HPDE6-E6E7 (cell line): ENCODE data around the gene CCDC12.

ENCODE experiments used
- DNase-seq: peaks from one replicate; pipeline ENCODE4 v3.0.0; 2011; ENCODE audit warnings: missing footprints; ENCODE audit errors: extremely low spot score

CCDC12 gene

DNA sequence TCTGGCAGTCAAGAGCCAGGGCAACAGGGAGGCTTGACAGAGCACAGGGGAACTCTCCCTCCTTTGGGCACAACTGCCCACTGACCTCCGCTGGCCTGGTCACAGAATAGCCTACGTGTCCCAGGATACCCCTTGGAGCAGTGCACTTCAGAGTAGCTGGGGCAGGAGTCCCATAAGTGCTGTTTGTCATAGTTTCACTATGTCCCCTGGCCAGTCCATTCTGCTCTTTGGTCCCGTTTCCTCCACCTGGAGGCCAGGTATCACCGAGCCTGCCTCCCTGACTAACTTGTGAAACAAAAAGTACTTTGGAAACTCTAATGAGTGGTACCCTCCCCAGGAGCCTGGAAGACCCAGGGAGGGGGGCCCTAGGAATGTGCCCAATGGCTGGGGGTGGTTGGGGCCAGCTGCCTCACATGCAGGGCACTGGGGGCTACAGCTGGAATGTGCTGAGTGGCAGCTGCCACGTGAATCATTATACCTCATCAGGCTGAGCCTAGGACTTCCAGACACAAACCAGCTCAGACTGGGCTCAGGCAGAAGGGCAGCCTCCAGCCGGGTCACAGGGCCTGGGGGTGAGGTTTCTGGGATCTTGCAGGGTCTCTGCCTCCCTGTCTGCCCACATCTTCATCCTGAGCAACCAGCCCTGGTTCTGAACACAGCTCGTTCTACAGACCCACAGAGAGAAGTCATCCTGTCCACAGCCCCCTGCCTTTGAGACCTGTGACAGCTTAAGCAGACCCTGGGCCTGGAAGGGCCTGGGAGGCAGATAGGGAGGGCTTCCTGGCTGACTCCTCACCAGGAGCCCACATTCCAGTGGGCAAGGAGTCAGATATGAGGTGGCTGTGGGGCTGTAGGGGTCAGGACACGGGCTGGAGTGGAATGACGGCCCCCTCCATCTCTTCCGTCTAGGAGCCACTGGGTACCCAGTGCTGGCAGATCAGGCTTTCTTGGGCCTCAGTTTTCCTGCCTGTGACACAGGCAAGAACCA, 99.9 kb downstream of the CCDC12 start:
- DNase-seq = no peak

- no peak for DNase-seq
These were observed 101.0 kb downstream of the CCDC12 start for GRCh38 chr3:46875560-46875959.

DNA sequence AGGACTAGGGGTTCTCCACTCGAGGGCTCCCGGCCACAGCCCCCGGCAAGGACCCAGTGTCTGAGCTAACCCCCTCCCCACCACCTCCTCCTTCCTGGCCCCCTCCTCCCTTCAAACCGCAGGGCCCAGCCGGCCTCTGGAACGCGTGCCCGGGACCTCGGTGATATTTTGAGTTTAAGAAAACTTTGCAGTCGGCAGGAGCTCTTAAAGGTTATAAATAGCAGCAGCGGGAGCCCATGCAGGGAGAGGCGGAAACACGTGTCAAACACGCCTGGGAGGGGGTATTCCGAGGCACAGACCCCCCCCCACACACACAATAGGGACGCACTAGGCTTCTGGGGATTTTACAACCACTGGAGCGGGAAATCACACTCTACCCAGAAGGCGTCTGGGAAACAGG, 102.1 kb downstream of the CCDC12 start:
- no peak for DNase-seq

DNA sequence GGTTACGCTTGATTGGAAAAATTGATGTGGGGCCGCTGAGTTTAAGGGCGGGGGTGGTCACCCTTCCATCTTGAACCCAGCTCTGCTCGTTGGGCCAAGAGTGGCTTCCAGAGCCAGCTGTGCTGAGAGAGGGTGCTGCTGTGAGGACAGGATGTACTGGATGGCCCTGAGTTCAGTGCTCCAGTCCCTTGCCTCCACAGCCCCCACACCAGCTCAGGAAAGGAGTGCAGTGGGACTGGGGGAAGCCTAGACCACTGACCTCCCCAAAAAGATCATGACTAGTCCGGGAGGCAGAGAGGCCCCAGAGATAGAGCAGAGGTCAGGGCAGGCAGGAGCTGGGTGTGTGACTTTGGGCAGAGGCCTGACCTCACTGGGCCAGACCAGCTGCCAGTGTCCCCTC, 103.0 kb downstream of the CCDC12 start:
- DNase-seq = no peak
